H9 (cell line): ENCODE results near the gene GLB1L3. TPM values are rescaled to one million over a fixed set of nuclear protein-coding genes. Genes with fewer than 3 reads are reported as not detected.

Experiments used
- DNase-seq: peaks from one replicate; pipeline ENCODE4 v3.0.0-alpha.2; 2017
- H2AFZ ChIP-seq: one replicate; pipeline ENCODE4 v1.6.1; 2013; ENCODE audit warnings: mild to moderate bottlenecking, low read length, control low read depth, moderate library complexity
- H2AK5ac ChIP-seq: 2 replicates; pipeline ENCODE4 v1.6.1; 2013; ENCODE audit warnings: low read length, control low read depth, mixed read lengths; ENCODE audit not compliant: insufficient read length
- H2BK120ac ChIP-seq: one replicate; pipeline ENCODE4 v1.6.1; 2013; ENCODE audit warnings: low read depth, mild to moderate bottlenecking, low read length, control low read depth, inconsistent platforms; ENCODE audit not compliant: poor library complexity, severe bottlenecking
- H2BK12ac ChIP-seq: 2 replicates; pipeline ENCODE4 v1.6.1; 2013; ENCODE audit warnings: low read length, control low read depth, mixed read lengths, low read depth; ENCODE audit not compliant: insufficient read length
- H2BK15ac ChIP-seq: 2 replicates; pipeline ENCODE4 v1.6.1; 2013; ENCODE audit warnings: low read depth, low read length, control low read depth
- H2BK20ac ChIP-seq: one replicate; pipeline ENCODE4 v1.6.1; 2013; ENCODE audit warnings: low read depth, mild to moderate bottlenecking, low read length, control low read depth, inconsistent platforms; ENCODE audit not compliant: poor library complexity, severe bottlenecking
- H2BK5ac ChIP-seq: 2 replicates; pipeline ENCODE4 v1.6.1; 2013; ENCODE audit warnings: low read length, control low read depth, mixed read lengths; ENCODE audit not compliant: insufficient read length
- H3K14ac ChIP-seq: 2 replicates; pipeline ENCODE4 v1.6.1; 2013; ENCODE audit warnings: low read length, control low read depth; ENCODE audit not compliant: insufficient read depth
- H3K18ac ChIP-seq: 2 replicates; pipeline ENCODE4 v1.6.1; 2013; ENCODE audit warnings: low read depth, mild to moderate bottlenecking, mixed read lengths, low read length, control low read depth; ENCODE audit not compliant: insufficient read length
- H3K23ac ChIP-seq: 2 replicates; pipeline ENCODE4 v1.6.1; 2013; ENCODE audit warnings: low read length, control low read depth, mixed read lengths, low read depth; ENCODE audit not compliant: insufficient read length
- H3K23me2 ChIP-seq: 2 replicates; pipeline ENCODE4 v1.6.1; 2013; ENCODE audit warnings: low read depth, mild to moderate bottlenecking, mixed read lengths, low read length, control low read depth; ENCODE audit not compliant: insufficient read length, poor library complexity, severe bottlenecking
- H3K27ac ChIP-seq: 2 replicates; pipeline ENCODE4 v1.5.1; 2013; ENCODE audit warnings: low read length, control low read depth, mixed read lengths, low read depth; ENCODE audit not compliant: insufficient read length
- H3K27me3 ChIP-seq: 2 replicates; pipeline ENCODE4 v1.6.1; 2013; ENCODE audit warnings: low read length, control low read depth, inconsistent platforms; ENCODE audit not compliant: insufficient read depth
- H3K4ac ChIP-seq: 2 replicates; pipeline ENCODE4 v1.6.1; 2013; ENCODE audit warnings: low read depth, mild to moderate bottlenecking, control low read depth, inconsistent platforms, low read length, moderate library complexity
- H3K4me1 ChIP-seq: 2 replicates; pipeline ENCODE4 v1.6.1; 2013; ENCODE audit warnings: low read length, control low read depth, inconsistent platforms; ENCODE audit not compliant: insufficient read depth
- H3K4me2 ChIP-seq: 2 replicates; pipeline ENCODE4 v1.6.1; 2013; ENCODE audit warnings: low read length, control low read depth, mixed read lengths; ENCODE audit not compliant: insufficient read length, insufficient read depth
- H3K56ac ChIP-seq: 2 replicates; pipeline ENCODE4 v1.6.1; 2013; ENCODE audit warnings: low read depth, mild to moderate bottlenecking, mixed read lengths, low read length, control low read depth; ENCODE audit not compliant: insufficient read length
- H3K79me1 ChIP-seq: 2 replicates; pipeline ENCODE4 v1.6.1; 2013; ENCODE audit warnings: low read depth, mild to moderate bottlenecking, moderate library complexity, low read length, control low read depth, inconsistent platforms; ENCODE audit not compliant: insufficient read depth, poor library complexity, severe bottlenecking
- H3K79me2 ChIP-seq: 2 replicates; pipeline ENCODE4 v1.6.1; 2013; ENCODE audit warnings: low read length, control low read depth, inconsistent platforms; ENCODE audit not compliant: insufficient read depth
- H3K9ac ChIP-seq: 2 replicates; pipeline ENCODE4 v1.6.1; 2013; ENCODE audit warnings: low read length, control low read depth, mixed read lengths; ENCODE audit not compliant: insufficient read length; ENCODE audit errors: extremely low read depth
- H3K9me3 ChIP-seq: one replicate; pipeline ENCODE4 v1.6.1; 2013; ENCODE audit warnings: low read depth, low read length, inconsistent platforms; ENCODE audit not compliant: control insufficient read depth
- H3T11ph ChIP-seq: one replicate; pipeline ENCODE4 v1.6.1; 2013; ENCODE audit warnings: mild to moderate bottlenecking, low read length, control low read depth, inconsistent platforms
- H4K20me1 ChIP-seq: one replicate; pipeline ENCODE4 v1.6.1; 2013; ENCODE audit not compliant: control insufficient read depth, insufficient read length, insufficient read depth
- H4K5ac ChIP-seq: 2 replicates; pipeline ENCODE4 v1.6.1; 2013; ENCODE audit warnings: low read depth, mild to moderate bottlenecking, mixed read lengths, low read length, control low read depth; ENCODE audit not compliant: insufficient read length
- H4K8ac ChIP-seq: replicated peaks from 2 replicates; pipeline ENCODE4 v1.6.1; 2013; ENCODE audit warnings: low read length, control low read depth, mixed read lengths, low read depth; ENCODE audit not compliant: insufficient read length
- H4K91ac ChIP-seq: 2 replicates; pipeline ENCODE4 v1.6.1; 2013; ENCODE audit warnings: low read depth, mild to moderate bottlenecking, moderate library complexity, mixed read lengths, low read length, control low read depth; ENCODE audit not compliant: insufficient read length
- H3K27ac Mint-ChIP-seq, 3 experiments: 2 replicates in 2 of 3; 3 replicates in 1 of 3; pipeline ENCODE4 v1.8.0; 2020 to 2021; ENCODE audit warnings: mixed read lengths in 3 of 3, mild to moderate bottlenecking in 1 of 3, moderate library complexity in 1 of 3
- H3K27me3 Mint-ChIP-seq: 2 replicates; pipeline ENCODE4 v1.8.0; 2021; ENCODE audit warnings: low read depth, mild to moderate bottlenecking, moderate library complexity, mixed read lengths
- H3K36me3 Mint-ChIP-seq, 3 experiments: 2 replicates in 2 of 3; 3 replicates in 1 of 3; pipeline ENCODE4 v1.8.0; 2020 to 2021; ENCODE audit warnings: low read depth in 3 of 3, mixed read lengths in 3 of 3; ENCODE audit not compliant: insufficient read depth in 1 of 3
- H3K4me1 Mint-ChIP-seq, 2 experiments: 2 replicates each; pipeline ENCODE4 v1.8.0; 2020; ENCODE audit warnings: mixed read lengths in 2 of 2
- H3K4me3 Mint-ChIP-seq, 2 experiments: 2 replicates in 1 of 2; 3 replicates in 1 of 2; pipeline ENCODE4 v1.8.0; 2020 to 2021; ENCODE audit warnings: mild to moderate bottlenecking in 2 of 2, mixed read lengths in 2 of 2, moderate library complexity in 1 of 2
- H3K9me3 Mint-ChIP-seq, 2 experiments: 2 replicates in 1 of 2; 3 replicates in 1 of 2; pipeline ENCODE4 v1.8.0; 2020; ENCODE audit warnings: mild to moderate bottlenecking in 2 of 2, mixed read lengths in 2 of 2, moderate library complexity in 1 of 2
- CTCF ChIP-seq: fragments of 200-600 bp; sonication (generic); conservative IDR thresholded peaks from 3 replicates; pipeline ENCODE4 v1.8.0; 2021; ENCODE audit warnings: antibody characterized with exemption, mild to moderate bottlenecking
- WGBS: extraction: QIAGEN DNeasy Blood & Tissue Kit; methylation state at CpG from one replicate; pipeline ENCODE4 v1.1.7; 2013; ENCODE audit warnings: missing lambda C conversion rate, low lambda C conversion rate, mixed read lengths; ENCODE audit not compliant: insufficient read length; ENCODE audit errors: extremely low coverage; 5-methylcytosine and 5-hydroxymethylcytosine counted together
- total RNA-seq: library from RNA; stranded (reverse); gene quantifications from 2 replicates; pipeline ENCODE4 v1.2.1, GENCODE V29; 2021

GLB1L3 gene
- total RNA-seq, 1 experiment from 2014 or later: 11.2 TPM

- Histone ChIP-seq H3K27me3 (no peaks in the 10 kb centered on the region), H3K79me1 (no peaks in the 10 kb centered on the region), H3K56ac (no peak overlapping the region), H4K8ac (no peak overlapping the region), H3K9ac (no peak overlapping the region), H3K4me1 (peaks cover 7% of the 10 kb centered on the region; the same call in 1 of the 2 replicates), H3T11ph (no peak overlapping the region), H3K18ac (no peak overlapping the region), H2BK20ac (no peak overlapping the region), H4K5ac (no peak overlapping the region), H4K20me1 (no peaks in the 10 kb centered on the region), H2BK15ac (no peak overlapping the region), H3K4me2 (no peak overlapping the region), H2BK12ac (no peak overlapping the region), H3K4ac (no peak overlapping the region), H3K9me3 (no peaks in the 10 kb centered on the region), H2AFZ (no peak overlapping the region), H3K79me2 (no peaks in the 10 kb centered on the region), H2BK120ac (no peak overlapping the region), H3K27ac (no peak overlapping the region), H2BK5ac (no peak overlapping the region), H4K91ac (no peak overlapping the region), H3K14ac (no peak overlapping the region), H2AK5ac (no peak overlapping the region), H3K23ac (no peak overlapping the region), H3K23me2 (no peaks in the 10 kb centered on the region)
- no peak overlapping the region for H3K4me3 Mint-ChIP-seq
- no peaks in the 10 kb centered on the region; a peak in 2 of 7 replicates for H3K36me3 Mint-ChIP-seq
- peaks cover 5 to 6% of the 10 kb centered on the region in 2 experiments; a peak in 3 of 5 replicates for H3K9me3 Mint-ChIP-seq
- peaks cover 15% of the 10 kb centered on the region for H3K27me3 Mint-ChIP-seq
- no peak overlapping the region for H3K27ac Mint-ChIP-seq
- DNase-seq: no peak
- no CpG with 5 or more reads among the region's 2 CpGs for WGBS
- TF ChIP-seq CTCF: no peak
- H3K4me1 Mint-ChIP-seq: peaks cover 11 to 12% of the 10 kb centered on the region in 2 experiments
Measured at GRCh38 chr11:134352111-134352510, 75.9 kb downstream of the GLB1L3 start.
